Tibial artery (tissue), 4 donors: ENCODE results near the gene HNF1A.

Source experiments
- DNase-seq, 2 donors: peaks; one replicate each; pipeline ENCODE4 v3.0.0-alpha.2; 2019
- H3K27ac ChIP-seq, 2 donors: fragments of 200-600 bp; sonication (generic) in 1 of 2; 1 replicate in 1 of 2; 2 replicates in 1 of 2; pipeline ENCODE4 v1.5.1; 2018 to 2019; ENCODE audit warnings: mild to moderate bottlenecking in 1 of 2
- H3K27me3 ChIP-seq, 2 donors: fragments of 200-600 bp; sonication (generic) in 1 of 2; one replicate each; pipeline versions ENCODE4 v1.5.1 to v1.6.0; 2016 to 2019
- H3K36me3 ChIP-seq, 3 donors: fragments of 200-600 bp; sonication (generic) in 2 of 3; one replicate each; pipeline ENCODE4 v1.5.1; 2016 to 2019; ENCODE audit warnings: mild to moderate bottlenecking in 2 of 3
- H3K4me1 ChIP-seq, 4 donors: fragments of 200-600 bp; sonication (generic) in 2 of 4; 1 replicate in 3 of 4; 2 replicates in 1 of 4; pipeline ENCODE4 v1.5.1; 2016 to 2019
- H3K4me3 ChIP-seq, 2 donors: fragments of 200-600 bp; sonication (generic) in 1 of 2; 1 replicate in 1 of 2; 2 replicates in 1 of 2; pipeline ENCODE4 v1.5.1; 2018 to 2019; ENCODE audit warnings: mild to moderate bottlenecking in 2 of 2
- H3K9me3 ChIP-seq, 3 donors: fragments of 200-600 bp; sonication (generic) in 1 of 3; one replicate each; pipeline ENCODE4 v1.5.1; 2016 to 2019
- CTCF ChIP-seq, 2 experiments: fragments of 200-600 bp in 1 of 2; fragments of 450-650 bp in 1 of 2; IDR thresholded peaks; one replicate each; pipeline ENCODE4 v1.5.1; 2017 to 2019; ENCODE audit warnings: antibody characterized with exemption in 2 of 2, mild to moderate bottlenecking in 1 of 2, moderate library complexity in 1 of 2
- intact Hi-C: fragments of 100-400 bp; cut with DNase I; formaldehyde crosslinking; loops from one replicate; pipeline ENCODE4 v1.15.0; 2023; ENCODE audit warnings: low total_unique reads

HNF1A gene

DNA sequence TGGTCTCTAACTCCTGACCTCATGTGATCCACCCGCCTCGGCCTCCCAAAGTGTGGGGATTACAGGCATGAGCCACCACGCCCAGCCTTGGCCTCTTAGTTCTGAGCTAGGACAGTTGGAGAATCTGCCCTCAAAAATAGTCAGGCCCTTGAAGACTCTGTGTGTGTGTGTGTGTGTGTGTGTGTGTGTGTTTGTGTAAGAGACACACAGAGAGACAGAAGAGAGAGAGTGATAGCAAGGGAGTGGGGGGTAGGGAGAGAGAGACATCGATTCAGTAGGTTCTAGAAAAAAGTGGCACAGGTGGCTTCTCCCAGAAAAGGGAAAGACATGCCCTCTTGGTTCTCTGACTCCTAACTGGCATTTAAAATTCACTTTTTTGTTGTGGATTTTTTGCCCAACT is 5.4 kb downstream of the HNF1A start:
- Histone ChIP-seq H3K27me3 (peaks cover 0 to 12% of the 10 kb centered on the region in 2 donors), H3K27ac (no peak overlapping the region), H3K4me3 (no peak overlapping the region), H3K36me3 (no peaks in the 10 kb centered on the region), H3K4me1 (peaks cover 0 to 3% (median under 1%) of the 10 kb centered on the region in 4 donors), H3K9me3 (no peaks in the 10 kb centered on the region)
- no peak for DNase-seq
- intact Hi-C loops, result no loop called here
- no peak for TF ChIP-seq CTCF (IDR thresholded peaks at IDR 0.05)

GRCh38 chr12:120984351-120984898 is 6.1 kb downstream of the HNF1A start:
- intact Hi-C loops, result no loop called here
- H3K27ac ChIP-seq, result no peak overlapping the region

DNA sequence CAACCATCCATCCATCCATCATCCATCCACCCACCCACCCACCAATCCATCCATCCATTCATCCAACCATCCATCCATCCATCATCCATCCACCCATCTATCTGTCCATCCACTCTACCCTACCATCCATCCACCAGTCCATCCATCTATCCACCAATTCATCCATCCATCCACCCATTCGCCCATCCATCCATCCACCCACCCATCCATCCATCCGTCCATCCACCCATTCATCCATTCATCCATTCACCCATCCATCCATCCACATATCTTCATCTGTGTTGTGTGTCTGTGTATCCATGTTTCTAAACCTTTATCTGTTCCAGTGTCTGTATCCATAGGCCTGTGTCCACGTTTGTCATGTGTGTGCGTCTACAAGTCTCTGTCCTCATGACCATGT is 9.9 kb downstream of the HNF1A start:
- H3K9me3 ChIP-seq, result no peaks in the 10 kb centered on the region
- intact Hi-C loops, result no loop called here
- H3K4me3 ChIP-seq, result no peak overlapping the region
- H3K27ac ChIP-seq, result no peak overlapping the region
- no peaks in the 10 kb centered on the region for H3K4me1 ChIP-seq
- no peak for TF ChIP-seq CTCF (IDR thresholded peaks at IDR 0.05)
- no peaks in the 10 kb centered on the region for H3K36me3 ChIP-seq
- DNase-seq, result no peak
- peaks cover 0 to 7% of the 10 kb centered on the region in 2 donors for H3K27me3 ChIP-seq

More at GRCh38 chr12:120984351-120984898, 6.1 kb downstream of the HNF1A start:
- DNase-seq, result no peak
- no peak for TF ChIP-seq CTCF (IDR thresholded peaks at IDR 0.05)
- Histone ChIP-seq H3K4me1 (no peaks in the 10 kb centered on the region), H3K27me3 (peaks cover 0 to 16% of the 10 kb centered on the region in 2 donors), H3K9me3 (no peaks in the 10 kb centered on the region), H3K36me3 (no peaks in the 10 kb centered on the region), H3K4me3 (no peak overlapping the region)

GRCh38 chr12:120988658-120989057 is 10.3 kb downstream of the HNF1A start:
- DNase-seq, result no peak
- intact Hi-C loops, result no loop called here
- no peak for TF ChIP-seq CTCF (IDR thresholded peaks at IDR 0.05)
- H3K9me3 ChIP-seq, result no peaks in the 10 kb centered on the region
- H3K27me3 ChIP-seq, result peaks cover 0 to 7% of the 10 kb centered on the region in 2 donors
- H3K36me3 ChIP-seq, result no peaks in the 10 kb centered on the region
- H3K4me3 ChIP-seq, result no peak overlapping the region
- no peak overlapping the region for H3K27ac ChIP-seq
- H3K4me1 ChIP-seq, result no peaks in the 10 kb centered on the region

DNA sequence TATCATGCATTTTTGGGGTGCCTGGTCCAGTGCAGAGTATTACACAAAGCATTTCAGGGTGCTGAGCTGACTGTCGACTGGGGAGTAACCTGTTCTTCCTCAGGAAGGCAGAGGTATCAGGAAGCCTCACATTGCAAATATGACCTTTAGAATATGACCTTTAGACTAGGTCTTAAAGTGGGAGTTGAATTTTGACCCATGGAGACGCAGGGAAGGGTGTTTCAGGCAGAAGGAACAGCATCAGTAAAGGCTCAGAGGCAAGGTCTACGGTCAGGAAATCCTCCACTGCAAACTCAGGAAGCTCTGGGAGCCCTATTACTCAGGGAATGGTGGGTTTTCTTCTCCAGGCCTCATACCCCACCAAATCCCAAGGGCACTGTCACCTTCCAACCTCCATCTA is 11.3 kb downstream of the HNF1A start:
- intact Hi-C loops, result no loop called here

More for the DNA sequence above, 11.3 kb downstream of the HNF1A start:
- DNase-seq, result no peak
- H3K9me3 ChIP-seq, result no peaks in the 10 kb centered on the region
- H3K4me1 ChIP-seq, result no peaks in the 10 kb centered on the region
- peaks cover 0 to 7% of the 10 kb centered on the region in 2 donors for H3K27me3 ChIP-seq
- TF ChIP-seq CTCF (IDR thresholded peaks at IDR 0.05), result no peak
- H3K4me3 ChIP-seq, result no peak overlapping the region
- no peaks in the 10 kb centered on the region for H3K36me3 ChIP-seq
- no peak overlapping the region for H3K27ac ChIP-seq
